GM19193 (cell line): ENCODE measurements around the gene EIF5A.

ENCODE experiments used
- POLR2A ChIP-seq: IDR thresholded peaks from 4 replicates; pipeline ENCODE4 v1.6.1; 2011; ENCODE audit not compliant: insufficient read depth, insufficient read length; ENCODE audit errors: extremely low read depth

The EIF5A gene

DNA sequence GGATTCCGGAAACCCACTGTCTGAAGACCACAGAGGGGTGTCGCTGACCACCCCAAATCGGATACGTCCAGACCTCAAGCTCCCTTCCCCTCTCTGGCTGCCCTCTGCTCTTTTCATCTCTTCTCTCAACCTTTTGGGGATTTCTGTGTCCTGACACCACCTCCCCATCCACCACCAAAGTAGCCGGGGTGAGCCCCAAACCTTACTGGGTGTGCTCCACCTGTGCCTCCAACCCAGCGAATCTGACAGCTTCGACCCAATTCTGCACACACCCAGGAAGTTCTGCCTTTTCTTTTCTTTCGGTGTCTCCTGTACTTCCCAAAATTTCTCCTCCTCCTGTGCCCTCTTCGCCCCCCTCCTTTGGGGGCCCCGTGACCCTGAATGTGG, 45.1 kb downstream of the EIF5A start:
- no peak for TF ChIP-seq POLR2A

DNA sequence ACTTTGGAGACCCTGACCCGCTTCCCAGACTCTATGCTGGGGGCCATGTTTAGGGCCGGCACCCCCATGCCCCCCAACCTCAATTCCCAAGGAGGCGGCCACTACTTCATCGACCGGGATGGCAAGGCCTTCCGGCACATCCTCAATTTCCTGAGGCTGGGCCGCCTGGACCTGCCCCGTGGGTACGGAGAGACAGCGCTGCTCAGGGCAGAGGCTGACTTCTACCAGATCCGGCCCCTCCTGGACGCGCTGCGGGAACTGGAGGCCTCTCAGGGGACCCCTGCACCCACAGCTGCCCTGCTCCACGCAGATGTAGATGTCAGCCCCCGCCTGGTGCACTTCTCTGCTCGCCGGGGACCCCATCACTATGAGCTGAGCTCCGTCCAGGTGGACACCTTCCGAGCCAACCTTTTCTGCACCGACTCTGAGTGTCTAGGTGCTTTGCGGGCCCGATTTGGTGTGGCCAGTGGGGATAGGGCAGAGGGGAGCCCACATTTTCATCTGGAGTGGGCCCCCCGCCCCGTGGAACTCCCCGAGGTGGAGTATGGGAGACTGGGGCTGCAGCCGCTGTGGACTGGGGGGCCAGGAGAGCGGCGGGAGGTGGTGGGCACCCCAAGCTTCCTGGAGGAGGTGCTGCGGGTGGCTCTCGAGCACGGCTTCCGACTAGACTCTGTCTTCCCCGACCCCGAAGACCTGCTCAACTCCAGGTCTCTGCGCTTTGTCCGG, 45.6 kb downstream of the EIF5A start:
- no peak for TF ChIP-seq POLR2A

DNA sequence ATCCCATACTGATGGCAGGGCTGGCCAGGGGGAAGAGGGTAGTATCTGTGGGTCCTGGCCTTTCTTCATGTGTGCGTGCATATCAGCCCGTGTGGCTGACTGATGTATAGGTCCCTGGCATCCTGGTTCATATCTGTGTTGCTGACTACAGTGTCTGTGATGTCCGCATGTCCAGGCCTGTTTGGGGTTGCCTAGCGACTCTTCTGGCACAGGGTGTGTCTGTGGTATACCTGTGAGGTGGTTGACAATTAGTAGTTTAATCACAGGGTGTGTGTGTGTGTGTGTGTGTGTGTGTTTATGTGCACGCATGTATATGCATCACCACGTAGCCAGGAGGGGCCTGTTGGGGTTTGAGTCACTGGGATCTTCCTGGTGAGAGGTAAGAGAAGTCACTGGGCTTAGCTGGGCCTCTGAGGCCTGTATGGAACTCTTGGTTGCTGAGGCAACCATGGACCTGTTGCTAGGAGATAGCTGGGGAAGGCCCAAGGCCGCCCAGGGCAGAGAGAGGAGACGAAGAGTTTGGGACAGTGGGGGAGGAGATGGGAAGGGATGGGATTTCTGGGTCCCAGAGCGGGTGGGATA, 46.9 kb downstream of the EIF5A start:
- no peak for TF ChIP-seq POLR2A

DNA sequence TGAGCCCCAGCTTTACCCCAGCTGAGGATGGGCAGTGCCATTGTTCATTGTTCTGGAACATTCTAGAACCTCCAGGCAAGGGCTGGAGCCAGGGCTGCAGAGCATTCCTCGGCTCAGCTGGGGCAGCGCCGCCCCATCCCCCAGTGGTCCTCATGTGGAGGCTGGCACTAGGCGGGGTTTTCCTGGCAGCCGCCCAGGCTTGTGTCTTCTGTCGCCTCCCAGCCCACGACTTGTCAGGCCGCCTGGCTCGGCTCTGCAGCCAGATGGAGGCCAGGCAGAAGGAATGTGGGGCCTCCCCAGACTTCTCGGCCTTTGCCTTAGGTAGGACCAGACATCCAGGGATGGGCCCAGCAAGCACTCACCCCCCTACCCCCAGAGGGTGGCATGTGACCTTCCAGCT, 47.6 kb downstream of the EIF5A start, which contains the start of gene TMEM95:
Gene TMEM95, plus strand, starts transcription at position 104 of the 400 bp plus-strand sequence. Its CDS starts 49 bp downstream, at position 153.
- TF ChIP-seq POLR2A, result no peak

DNA sequence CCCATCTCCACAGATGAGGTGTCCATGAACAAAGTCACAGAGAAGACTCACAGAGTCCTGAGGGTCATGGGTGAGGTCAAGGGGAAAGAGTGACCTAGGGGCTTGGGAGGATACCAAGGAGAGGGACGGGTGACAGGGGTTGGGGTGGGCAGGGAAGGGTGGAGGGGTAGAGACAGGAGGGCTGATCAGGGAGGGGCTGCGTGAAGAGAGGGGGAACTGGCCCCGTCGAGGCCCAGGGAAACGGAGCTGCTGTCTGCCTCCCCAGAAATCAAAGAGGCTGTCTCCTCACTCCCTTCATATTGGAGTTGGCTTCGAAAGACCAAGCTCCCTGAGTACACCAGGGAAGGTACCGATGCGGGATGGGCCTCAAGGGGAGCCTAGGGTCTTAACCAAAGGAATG, 48.1 kb downstream of the EIF5A start:
- no peak for TF ChIP-seq POLR2A

DNA sequence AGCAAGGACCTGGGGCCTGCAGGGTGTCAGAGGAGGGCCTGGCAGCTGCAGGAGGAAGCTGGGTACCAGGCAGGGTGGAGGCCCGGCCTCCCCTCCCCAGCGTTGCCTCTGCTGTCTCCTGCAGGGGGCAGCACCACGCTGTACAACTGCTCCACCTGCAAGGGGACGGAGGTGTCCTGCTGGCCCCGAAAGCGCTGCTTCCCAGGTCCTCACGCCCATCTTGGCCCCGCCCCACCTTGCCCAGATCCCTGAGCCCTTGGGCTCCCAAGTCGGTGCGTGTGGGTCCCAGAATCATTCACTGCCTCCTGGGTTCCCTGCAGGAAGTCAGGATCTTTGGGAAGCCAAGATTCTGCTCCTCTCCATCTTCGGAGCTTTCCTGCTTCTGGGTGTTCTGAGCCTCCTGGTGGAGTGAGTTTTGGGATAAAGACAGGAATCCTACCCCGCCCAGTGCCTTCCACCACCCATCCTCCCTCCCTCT, 48.7 kb downstream of the EIF5A start:
- TF ChIP-seq POLR2A, result no peak

DNA sequence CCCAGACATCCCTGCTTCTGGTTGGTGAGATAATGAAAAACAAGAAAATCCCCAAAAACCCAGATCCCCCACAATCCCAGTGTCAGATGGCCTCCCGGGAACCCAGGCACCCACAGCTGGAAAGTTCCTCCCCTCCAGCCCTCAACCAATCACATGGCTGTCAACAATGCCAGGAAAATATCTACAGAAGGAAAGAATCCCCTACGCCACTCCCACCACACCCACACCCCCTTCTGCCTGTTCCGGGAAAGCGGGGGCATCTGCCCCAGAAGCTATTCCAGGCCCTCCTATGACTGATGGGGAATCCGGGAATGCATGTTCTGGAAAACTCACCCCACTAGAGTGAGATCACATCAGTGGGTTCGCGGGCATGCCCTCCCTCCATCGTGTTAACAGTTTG, 49.3 kb downstream of the EIF5A start:
- no peak for TF ChIP-seq POLR2A

DNA sequence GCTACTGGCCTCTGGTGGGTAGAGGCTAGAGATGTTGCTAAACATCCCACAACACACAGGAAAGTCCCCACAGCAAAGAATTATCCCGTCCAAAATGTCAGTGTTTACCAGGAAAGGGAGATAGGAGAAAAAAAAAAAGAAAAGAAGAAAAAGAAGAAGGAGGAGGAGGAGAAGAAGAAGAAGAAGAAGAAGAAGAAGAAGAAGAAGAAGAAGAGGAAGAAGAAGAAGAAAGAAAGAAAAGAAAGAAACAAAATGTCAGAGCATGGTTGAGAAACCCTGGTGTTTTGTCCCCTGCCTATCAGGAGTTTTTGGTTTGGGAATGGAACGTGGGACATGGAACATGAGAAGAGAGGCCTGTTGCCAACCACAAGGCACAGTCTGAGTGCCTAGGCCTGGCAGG, 50.0 kb downstream of the EIF5A start:
- no peak for TF ChIP-seq POLR2A

DNA sequence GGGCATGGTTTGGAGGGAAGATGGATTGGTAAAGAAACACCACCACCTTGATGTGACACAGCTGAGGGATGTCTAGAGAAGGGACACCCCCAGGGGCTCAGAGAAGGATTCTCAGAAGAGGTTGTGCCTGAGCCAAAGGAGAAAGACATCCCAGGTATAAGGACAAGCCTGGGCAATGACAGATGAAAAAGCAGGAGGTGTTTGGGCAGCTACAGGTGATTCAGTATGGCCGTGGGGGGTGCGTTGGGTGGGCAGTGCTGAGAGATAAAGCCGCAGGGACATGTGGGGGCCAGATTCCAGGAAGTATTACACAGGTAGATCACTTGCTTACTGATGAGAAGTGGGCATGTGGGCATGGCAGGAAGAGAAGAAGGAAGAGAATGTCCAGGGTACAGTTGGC, 54.5 kb downstream of the EIF5A start:
- no peak for TF ChIP-seq POLR2A
